ENCODE data around the gene LSAMP.

LSAMP gene

DNA sequence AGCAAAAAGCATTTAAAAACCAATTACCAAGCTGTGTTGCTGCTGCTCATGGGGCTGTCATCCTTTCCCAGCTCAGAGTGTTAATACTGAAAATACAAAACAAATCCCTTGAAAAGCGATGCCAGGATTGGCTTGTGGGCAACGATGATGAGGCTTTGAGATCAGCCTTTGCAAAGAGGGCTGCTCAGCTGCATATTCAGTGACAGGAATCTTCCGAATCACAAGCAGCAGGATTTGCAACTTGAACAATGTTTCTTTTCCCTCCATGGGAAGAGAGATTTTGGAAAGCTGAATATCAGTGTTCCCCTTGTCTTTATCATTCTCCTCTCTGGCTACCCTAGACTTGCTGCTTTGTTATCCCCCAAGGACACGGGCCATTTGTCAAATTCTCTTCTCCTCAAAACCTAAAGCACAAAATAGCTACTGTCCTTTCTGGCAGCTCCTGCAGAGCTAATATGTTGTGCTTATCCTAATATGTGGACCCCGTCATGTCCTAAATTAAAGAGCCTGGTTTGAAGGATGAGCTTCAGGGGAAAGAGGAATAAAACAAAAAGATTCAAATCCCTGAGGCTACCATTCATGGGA lies 446.2 kb downstream of the LSAMP start:
- no peak for DNase-seq

DNA sequence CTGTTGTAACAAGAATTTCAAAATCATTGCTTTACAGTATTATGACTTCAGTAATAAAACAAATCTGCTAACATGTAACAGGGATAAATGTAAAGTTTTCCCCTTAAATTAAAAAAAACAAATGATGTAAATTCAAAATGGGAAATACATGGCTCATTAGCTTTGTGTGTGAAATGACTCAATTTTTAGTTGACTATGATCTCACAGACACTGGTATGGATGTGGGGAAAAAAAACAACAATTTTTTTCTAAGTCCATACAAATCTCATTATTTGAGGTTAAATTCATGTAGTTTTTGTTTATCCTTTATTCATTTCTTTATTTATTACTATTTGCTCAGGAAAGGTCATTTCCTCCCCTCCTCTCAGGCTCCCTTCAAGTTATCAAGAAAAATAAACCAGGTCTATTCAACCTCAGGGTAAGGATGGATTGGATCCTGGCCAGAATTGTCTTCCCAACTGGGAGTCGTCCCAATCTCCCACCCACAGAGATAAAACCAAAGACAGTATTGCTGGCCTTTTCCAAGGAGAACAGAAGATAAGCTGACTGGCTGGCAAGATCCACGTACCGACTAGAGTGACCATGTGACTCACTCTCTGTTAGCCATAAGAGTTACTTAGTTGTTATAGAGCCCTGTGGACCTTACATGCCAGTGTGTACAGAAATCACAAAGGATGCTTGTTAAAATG lies 448.7 kb downstream of the LSAMP start:
- DNase-seq = no peak

DNA sequence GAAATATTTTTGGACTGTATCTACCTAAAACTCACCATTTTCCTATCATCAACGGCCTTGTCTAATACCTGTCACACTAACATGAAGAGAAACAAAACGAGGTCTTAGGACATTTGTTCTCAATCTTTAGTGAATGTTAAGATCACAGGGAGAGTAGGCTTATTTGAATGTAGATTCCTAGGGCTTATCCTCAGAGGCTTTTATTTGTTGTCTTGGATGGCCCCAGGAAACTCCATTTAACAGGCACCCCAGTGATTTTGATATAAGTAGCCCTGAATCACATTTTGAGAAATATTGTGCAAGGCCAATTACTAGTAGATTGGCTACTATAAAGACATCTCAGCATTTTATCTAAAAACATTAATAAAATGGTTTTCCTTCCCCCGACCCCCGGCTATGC lies 454.6 kb downstream of the LSAMP start:
- no peak for DNase-seq

DNA sequence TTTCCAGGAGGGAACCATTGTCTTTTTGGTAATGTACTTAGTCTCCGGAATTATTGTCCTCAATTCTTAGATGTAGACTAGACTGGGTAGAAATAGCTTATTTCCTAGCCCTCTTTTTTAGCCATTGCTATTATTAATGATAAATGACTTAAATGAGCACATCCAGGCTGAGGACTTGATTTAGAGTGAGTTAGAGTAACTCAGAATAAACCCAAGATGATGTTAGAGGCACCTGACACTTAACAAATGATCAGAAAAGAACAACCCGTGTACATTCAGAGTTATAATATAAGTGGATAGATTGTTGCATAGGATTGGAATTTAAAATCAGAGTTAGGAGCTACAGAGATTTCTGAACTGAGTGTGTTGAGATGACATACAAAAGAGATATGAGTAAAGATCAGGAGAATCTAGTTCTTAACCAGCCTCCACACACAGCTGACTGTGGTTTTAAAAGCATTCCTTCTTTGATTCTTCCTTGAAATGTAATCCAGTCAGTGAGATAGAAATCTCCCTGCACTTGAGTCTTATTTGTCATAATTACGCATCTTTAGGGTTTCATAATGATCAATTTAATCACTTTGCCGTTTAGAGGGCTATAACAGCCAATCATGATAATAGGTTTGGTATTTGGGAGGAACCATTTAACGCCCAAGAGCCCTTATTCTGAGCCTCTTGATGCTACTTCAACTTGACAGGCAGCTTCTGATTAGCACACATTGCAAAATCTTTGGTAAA lies 455.4 kb downstream of the LSAMP start:
- no peak for DNase-seq

DNA sequence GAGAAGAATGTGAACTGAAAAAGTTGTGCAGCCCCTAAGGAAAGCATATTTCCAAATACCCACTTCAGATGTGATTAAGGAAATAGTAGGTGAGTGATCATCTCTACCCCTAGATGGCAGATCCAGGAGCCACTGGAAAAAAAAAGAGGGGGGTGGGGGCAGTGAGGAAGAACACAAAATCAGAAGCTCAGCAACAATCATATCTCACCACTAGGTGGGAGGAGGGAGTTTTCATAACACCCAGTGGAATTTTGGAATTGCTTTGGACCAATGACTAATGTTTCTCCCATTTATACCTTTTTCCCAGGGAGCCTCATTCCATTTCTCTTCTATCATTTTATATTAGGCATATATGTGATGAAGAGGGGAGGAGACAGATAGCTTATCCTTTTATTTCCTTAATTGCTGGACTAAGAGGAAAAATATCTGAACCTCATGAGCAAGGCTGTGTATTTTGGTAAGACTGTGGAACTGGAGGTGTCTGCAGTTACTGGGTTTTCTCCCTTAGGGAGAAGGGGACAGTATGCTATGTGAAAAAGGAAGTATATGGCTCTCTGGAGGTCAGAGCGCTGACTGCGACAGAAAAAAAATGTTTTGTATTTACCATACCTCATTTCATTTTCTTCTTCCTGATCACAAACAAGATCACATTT lies 458.6 kb downstream of the LSAMP start:
- peak; percentile 38 for DNase-seq

DNA sequence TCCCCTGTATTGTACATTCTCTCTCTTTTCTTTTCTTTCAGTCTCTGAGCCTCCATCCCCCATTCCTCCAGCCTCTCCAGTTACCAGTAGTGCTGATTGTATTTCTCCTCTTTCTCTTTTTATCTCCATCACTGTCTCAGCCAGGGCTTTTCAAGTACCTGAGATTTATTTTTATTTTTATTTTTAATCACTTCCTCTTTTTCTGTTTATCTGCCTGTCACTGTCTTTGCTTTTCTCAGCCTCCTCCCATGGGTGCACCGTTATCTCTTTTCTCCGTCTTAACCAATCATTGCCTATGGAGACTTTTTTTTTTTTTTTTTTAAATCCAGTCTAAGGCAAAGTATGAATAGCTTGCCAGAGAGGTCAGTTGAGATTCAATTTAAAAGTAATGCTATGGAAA lies 462.7 kb downstream of the LSAMP start:
- DNase-seq = no peak

DNA sequence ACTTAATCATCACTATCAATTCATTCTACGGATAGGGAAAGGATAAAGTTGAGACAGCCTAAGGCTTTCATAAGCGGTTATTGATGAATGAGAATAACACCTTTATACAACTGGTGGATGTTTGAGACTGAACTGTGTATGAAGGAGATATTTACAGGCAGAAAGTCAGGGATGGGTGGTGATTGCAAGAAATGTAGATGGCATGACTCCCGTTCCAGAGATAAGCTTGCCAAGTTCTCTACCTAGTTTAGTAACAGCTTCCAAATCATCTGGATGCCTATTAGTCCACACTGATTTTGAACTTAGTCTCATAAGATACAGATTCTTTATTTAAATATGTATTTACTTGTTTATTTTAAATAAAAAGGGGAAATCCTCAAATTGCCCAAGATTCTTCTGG lies 463.2 kb downstream of the LSAMP start:
- no peak for DNase-seq

DNA sequence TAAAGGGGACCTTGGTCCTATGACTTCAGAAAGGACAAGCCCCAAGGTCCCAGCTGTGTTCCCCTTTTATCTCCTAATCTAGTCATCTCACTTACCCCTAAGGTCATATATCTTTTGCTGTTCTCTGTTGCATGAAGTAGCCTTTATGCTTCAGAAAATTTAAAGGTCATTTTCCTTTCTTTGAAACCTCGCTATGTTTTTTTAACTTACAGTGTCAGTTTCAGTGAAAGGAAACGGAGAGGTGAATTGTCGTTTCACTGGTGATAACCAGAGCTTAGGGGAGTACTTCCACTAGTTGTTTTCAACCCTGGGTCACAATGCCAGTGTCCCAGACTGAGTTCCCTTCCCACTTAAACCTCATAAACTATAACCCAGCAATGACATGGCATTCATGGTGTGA lies 464.6 kb downstream of the LSAMP start:
- DNase-seq = no peak

DNA sequence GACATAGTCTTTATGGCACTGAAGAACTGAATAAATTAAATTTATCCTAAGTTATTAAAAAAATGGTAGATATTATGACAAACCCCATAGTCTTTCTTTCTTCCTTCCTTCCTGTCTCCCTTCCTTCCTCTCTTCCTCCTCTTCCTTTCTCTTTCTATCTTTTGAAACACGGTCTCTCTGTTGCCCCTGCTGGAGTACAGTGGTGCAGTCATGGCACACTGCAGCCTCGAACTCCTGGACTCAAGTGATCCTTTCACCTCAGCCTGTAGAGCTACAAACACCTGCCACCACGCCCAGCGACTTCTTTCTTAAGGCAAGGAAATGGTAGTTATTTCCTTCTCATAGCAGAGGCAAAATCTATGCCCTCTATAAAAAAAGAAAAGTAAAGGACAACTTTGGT lies 467.4 kb downstream of the LSAMP start:
- DNase-seq = no peak

DNA sequence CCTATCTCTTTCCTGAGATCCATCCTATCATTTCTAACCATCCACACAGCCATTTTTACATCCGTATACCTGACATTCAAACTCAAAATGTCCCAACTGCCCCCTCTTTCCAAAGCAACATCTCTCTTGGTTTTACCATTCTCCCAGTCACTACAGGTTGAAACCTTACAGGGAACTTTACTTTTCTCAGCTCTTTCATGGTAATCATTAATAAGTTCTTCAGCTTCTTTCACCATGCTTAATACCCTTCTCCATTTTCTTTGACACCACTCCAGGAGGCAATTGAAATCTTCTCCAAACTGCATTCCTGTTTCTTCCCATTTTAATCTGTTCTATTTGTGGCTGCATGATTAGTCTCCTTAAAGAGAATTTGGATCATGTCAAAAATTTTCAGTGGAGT lies 469.5 kb downstream of the LSAMP start:
- DNase-seq = no peak

DNA sequence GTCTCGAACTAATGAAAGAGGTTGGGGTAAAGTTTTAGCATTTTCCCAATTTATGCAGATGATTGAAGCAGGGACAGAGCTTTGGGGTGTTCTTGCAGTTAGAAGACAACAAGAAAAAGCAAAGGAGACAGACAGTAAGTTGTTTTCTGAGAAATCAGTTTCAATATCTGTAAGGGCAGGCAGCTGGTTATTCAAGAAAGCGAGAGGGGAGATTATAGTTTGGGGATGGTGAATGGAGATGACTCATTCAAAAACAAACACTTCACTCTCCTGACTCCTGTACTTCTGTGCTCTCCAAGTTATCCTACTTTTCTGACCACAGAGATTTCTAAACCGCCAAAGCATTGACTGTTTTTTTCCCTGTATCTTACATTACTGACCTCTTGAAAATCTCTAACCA lies 469.9 kb downstream of the LSAMP start:
- DNase-seq = no peak

DNA sequence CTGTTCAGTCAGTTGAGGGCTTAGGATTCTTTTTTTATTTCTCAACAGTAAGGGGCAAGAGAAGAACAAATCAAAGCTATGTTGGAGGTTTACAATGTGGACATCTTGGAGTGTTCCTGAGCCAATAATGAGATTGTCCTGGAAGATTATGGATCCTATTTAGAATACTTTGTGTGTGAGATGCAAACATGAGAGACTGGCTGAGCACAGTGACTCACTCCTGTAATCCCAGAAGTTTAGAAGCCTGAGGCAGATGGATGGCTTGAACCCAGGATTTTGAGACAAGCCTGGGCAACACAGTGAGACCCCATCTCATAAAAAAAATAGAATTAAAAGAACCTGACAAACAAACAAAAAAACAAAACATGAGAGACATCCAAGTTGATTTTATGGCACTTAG lies 470.3 kb downstream of the LSAMP start:
- DNase-seq = no peak

DNA sequence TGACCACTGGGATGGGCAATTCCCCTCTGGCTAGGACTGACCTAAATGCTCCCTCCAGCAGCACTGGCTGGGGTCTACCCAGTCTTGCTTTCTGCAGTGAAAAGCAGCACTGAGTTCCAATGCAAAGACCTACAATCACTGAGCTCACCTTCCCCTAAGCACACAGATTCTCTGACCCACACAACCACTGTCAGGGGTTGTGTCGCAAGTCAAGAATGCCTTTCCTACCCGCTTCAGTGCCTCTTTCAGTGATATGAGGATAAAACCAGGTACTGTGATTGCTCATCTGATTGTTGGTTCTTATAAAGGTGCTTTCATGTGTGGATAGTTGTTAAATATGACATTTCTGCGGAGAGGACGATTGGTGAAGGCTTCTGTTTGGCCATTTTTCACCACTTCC lies 476.4 kb downstream of the LSAMP start:
- no peak for DNase-seq

DNA sequence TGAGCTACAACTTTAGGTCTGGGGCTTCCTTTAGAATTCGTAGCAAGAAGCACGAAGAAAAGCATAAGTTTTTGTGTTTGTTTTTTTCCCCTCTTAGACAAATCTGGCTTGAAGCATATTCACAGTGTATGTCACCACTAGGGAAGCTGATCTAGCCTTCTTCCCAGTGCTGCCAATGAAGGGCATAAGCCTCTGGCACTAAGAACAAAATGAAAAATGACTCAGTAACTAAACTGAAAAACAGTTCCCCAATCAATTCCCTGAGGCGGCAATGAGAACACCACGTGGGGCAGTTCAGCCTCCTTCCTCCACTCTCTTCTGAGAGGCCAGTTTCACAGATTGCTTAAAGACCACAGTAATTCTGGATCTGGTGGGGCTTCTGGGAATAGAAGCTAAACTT lies 483.9 kb downstream of the LSAMP start:
- DNase-seq = no peak

DNA sequence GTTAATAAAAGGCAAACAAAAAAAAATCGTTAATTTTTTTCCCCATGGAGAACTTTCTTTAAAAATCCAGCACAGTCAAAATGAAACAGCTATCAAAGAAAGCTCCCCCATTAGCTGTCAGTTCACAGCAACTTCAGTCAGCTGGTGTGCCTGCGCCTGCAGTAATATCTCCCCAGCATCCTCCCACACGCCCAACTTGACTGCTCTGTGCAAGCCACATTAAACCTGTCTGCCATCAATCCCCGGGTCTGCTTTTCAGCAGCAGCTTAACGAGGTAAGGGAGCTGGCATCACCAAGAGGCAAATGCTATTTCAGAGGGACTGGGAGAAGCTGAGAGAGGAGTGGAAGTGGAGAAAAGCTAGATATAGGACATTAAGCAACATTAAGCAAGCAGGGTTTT lies 484.5 kb downstream of the LSAMP start:
- DNase-seq = no peak

DNA sequence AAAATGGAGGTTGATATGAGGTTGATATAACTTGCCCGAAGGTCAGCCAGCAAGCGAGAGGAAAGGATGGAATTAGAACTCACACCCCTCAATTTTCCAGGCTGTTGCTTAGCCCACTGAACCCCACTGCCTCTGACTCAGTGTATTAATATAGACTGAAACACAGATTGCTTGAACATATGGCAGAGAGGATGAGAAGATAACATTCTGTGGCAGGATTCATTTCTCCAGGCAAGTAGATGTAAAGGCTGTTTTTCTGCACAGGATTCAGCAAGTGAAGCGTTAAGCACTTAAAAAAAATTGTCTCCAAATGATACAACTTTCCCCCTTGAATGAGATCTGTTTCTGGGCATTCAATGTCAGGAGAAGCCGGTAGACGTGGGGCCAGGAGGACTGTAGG lies 486.8 kb downstream of the LSAMP start:
- DNase-seq = no peak

DNA sequence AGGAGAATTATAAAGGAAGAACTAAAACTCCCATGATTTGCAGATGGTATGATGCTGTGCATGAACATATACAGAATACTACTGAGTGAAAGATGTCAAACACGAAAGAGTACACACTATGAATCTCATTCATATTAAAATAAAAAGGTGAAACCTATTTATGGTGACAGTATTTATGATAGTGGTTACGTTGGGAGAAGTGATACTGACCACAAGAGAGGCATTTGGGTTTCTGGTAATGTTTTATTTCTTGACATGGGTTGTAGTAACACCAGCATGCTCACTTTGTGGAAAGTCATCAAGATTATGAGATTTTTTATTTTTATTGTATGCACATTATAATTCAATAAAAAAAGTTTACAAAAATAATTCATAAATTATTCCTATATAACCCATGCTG lies 498.0 kb downstream of the LSAMP start:
- no peak for DNase-seq

DNA sequence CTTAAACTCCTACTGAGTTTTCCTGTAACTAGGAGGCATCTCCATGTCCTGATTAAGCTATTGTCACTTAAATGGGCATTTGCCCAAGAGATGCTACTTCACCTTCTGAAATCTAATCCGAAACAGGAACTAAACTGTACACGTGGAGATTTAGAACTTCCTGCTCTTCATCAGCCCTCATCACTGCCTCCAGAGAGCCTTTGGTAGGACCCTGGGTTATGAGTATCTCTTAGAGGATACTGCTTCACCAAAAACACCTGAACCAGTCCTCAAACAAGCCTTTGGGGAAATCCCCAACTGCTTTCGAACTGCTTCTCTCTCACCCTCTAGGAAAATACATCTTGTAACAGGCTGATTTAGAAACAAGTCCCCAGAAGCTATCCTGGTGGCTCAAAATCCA lies 501.7 kb downstream of the LSAMP start:
- no peak for DNase-seq

DNA sequence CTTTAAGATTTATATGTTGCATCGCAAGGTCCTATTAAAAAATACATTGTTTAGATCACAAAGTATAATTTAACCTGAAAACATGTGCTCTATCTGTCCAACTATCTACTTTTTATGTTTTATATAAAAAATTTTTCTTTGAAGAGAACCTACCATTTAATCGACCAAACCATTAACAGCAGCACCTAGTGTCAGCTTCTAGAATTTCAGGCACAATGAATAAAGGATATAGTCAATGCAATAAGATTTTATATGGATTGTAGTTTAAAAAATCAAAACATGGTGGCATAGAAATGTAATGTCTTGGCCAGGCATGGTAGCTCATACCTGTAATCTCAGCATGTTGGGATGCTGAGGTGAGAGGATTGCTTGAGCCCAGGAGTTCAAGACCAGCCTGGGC lies 508.2 kb downstream of the LSAMP start:
- peak; percentile 1 for DNase-seq

DNA sequence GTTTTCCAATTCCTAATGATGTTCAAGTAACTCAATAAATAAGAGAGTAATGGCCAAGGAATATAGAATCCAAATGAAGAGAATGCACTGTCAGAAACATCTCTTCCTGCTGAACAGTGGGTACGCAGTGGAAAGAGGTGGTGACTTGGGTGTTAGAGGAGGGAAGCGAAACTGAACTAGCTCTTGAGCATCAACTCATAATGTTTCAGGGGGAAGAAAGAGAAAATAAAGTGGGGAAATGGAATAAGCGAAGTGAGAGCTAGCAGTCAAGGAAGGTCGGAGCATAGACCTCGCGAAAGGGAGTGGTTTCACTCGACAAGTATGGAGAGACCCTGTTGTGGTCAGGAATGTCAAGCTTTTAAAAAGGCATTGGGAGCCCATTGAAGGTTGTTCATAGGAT lies 512.5 kb downstream of the LSAMP start:
- DNase-seq = no peak

DNA sequence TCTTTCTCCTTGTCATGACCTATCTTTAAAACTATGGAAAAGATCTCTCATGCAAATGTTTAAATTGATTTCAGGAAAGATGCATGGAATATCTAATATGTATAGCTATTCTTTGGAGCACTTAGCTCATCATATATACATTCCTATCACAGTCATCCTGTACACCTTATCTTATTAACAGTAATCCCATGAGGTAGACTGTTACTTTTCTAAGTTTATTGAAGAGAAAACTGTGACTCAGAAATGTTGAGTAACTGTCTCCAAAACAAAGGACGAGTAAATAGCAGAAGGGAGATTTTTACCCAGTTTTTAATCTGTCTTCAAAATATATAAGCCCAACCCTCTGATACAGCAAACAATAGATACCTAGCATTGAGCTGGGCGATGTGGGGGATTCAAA lies 513.7 kb downstream of the LSAMP start:
- DNase-seq = no peak

DNA sequence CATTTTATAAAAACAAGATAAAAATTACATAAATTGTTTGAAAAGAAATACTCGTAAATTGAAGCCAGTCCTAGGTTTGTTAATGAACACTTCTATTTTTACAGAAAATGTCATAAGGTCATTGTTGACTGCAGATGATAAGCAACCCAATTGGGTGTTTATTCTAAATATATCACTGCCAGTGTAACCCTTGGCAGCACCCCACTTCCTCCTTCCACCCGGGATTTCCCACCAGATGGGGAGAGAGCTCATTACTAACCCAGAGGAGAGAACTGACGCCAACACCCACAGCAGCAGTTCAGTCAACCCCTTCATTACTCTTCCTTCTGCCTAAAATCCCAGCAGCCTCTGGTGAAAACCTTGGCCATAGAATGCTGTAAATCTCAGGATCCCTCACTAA lies 514.4 kb downstream of the LSAMP start:
- no peak for DNase-seq

DNA sequence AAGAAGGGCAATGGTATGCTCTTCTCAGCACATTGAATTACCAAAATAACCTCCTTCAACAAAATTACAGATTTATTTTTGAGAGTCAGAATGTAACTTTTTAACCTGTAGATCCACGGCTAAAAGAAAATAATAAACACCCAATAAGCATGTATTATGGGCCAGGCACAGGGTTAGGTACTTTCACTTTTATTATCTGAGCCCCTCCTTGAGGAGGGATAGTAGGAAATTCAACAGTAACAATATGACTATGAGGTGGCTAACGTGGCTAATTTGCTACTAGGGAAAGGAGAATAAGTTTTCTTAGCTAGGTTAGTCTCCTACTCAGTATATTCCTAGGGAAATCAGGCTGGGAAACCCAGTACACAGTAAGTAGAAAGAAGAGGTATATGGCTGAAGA lies 515.1 kb downstream of the LSAMP start:
- DNase-seq = no peak

DNA sequence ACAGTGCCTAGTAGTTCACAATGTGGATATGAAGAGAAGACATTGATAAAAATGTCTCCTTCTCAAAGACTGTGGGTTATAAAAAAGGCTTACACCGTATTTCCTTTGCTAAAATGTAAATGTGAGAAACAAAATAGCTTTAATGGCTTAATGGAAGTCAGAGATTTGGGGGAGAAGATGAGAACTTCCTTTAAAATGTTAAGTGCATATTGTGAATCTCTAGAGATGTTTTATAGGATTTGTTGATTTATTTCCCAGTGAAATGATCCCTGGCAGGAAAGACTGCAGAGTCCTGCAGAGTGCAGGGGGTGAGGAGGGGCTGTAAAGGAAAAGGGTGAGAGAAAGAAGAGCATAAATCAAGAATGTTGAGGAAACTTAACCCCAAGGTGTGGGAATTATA lies 516.9 kb downstream of the LSAMP start:
- no peak for DNase-seq

Measured in hematopoietic multipotent progenitor cell treated with erythropoietin and hydrocortisone succinate and interleukin-3 and kit ligand, for 6 days (in vitro differentiated cells).